HepG2 (cell line): ENCODE results near the gene SEMA4A. TPM values are rescaled to one million over a fixed set of nuclear protein-coding genes. Genes with fewer than 3 reads are reported as not detected.

Source experiments
- BCL6 ChIP-seq: IDR thresholded peaks from 2 replicates; pipeline ENCODE4 v1.6.1; 2016; ENCODE audit warnings: missing genetic modification reagents, missing compliant biosample characterization
- BRD4 ChIP-seq: sonication (generic); formaldehyde crosslinking; IDR thresholded peaks from 2 replicates; pipeline ENCODE4 v1.4.0; 2020; ENCODE audit warnings: missing genetic modification reagents
- ESRRA ChIP-seq: sonication (generic); formaldehyde crosslinking; IDR thresholded peaks from 2 replicates; pipeline ENCODE4 v1.5.1; 2020; ENCODE audit warnings: mild to moderate bottlenecking, low read depth, missing genetic modification reagents
- HNF4G ChIP-seq, 2 experiments: sonication (generic) in 1 of 2; formaldehyde crosslinking in 1 of 2; IDR thresholded peaks; 2 replicates each; pipeline versions ENCODE4 v1.4.0 to v1.6.1; 2011 to 2020; ENCODE audit warnings: borderline replicate concordance in 2 of 2, low read depth in 2 of 2, mild to moderate bottlenecking in 2 of 2, low read length in 1 of 2, missing genetic modification reagents in 1 of 2, moderate library complexity in 1 of 2
- IRF2 ChIP-seq: IDR thresholded peaks from 2 replicates; pipeline ENCODE4 v1.6.1; 2018; ENCODE audit warnings: missing genetic modification reagents, missing compliant biosample characterization
- KAT7 ChIP-seq: IDR thresholded peaks from 2 replicates; pipeline ENCODE4 v1.6.1; 2018; ENCODE audit warnings: borderline replicate concordance, missing compliant biosample characterization
- MED1 ChIP-seq: sonication (generic); formaldehyde crosslinking; IDR thresholded peaks from 2 replicates; pipeline ENCODE4 v1.4.0; 2020; ENCODE audit warnings: missing genetic modification reagents
- NR3C1 ChIP-seq: sonication (generic); formaldehyde crosslinking; IDR thresholded peaks from 2 replicates; pipeline ENCODE4 v1.4.0; 2020; ENCODE audit warnings: missing genetic modification reagents
- RFX1 ChIP-seq: fragments of 450-650 bp; IDR thresholded peaks from 2 replicates; pipeline ENCODE4 v1.6.1; 2017
- RXRA ChIP-seq: sonication (generic); formaldehyde crosslinking; IDR thresholded peaks from 2 replicates; pipeline ENCODE4 v1.5.1; 2020; ENCODE audit warnings: missing genetic modification reagents
- SALL1 ChIP-seq: sonication (generic); formaldehyde crosslinking; IDR thresholded peaks from 2 replicates; pipeline ENCODE4 v1.8.0; 2022; ENCODE audit warnings: mild to moderate bottlenecking, missing genetic modification reagents
- SIN3A ChIP-seq: IDR thresholded peaks from 2 replicates; pipeline ENCODE4 v1.6.1; 2011; ENCODE audit warnings: low read depth, mild to moderate bottlenecking, control low read depth, low read length, borderline replicate concordance
- SNRNP70 ChIP-seq: fragments of 200-400 bp; formaldehyde crosslinking; IDR thresholded peaks from 2 replicates; pipeline ENCODE4 v1.6.1; 2017; ENCODE audit warnings: mild to moderate bottlenecking, low read depth, low read length, moderate library complexity
- ZBTB7B ChIP-seq: sonication (generic); formaldehyde crosslinking; IDR thresholded peaks from 2 replicates; pipeline ENCODE4 v1.4.0; 2020; ENCODE audit warnings: missing genetic modification reagents
- ZNF432 ChIP-seq: sonication (generic); formaldehyde crosslinking; IDR thresholded peaks from 2 replicates; pipeline ENCODE4 v1.5.0; 2020; ENCODE audit warnings: missing genetic modification reagents, mild to moderate bottlenecking, borderline replicate concordance
- ZNF44 ChIP-seq: sonication (generic); formaldehyde crosslinking; IDR thresholded peaks from 2 replicates; pipeline ENCODE4 v1.5.1; 2020; ENCODE audit warnings: mild to moderate bottlenecking, missing genetic modification reagents
- ZSCAN21 ChIP-seq: sonication (generic); formaldehyde crosslinking; IDR thresholded peaks from 2 replicates; pipeline ENCODE4 v1.8.0; 2022; ENCODE audit warnings: mild to moderate bottlenecking, missing genetic modification reagents, moderate library complexity, borderline replicate concordance
- polyA plus RNA-seq, 8 experiments: library from polyadenylated mRNA; depleted of rRNA in 3 of 8; stranded (reverse) in 7 of 8; unstranded in 1 of 8; fragments of >200 nt; fragmentation: Illumina TruSeq in 4 of 8; extraction: Trizol in 4 of 8; gene quantifications; 2 replicates each; pipeline versions ENCODE4 v1.2.1 to v1.2.3, GENCODE V29; 2011 to 2016; ENCODE audit warnings: low read depth in 4 of 8, missing spikeins in 1 of 8, mixed read lengths in 1 of 8; ENCODE audit not compliant: insufficient read depth in 1 of 8
- total RNA-seq, 5 experiments: library from RNA; depleted of rRNA; stranded (reverse); fragments of >200 nt; fragmentation: Illumina TruSeq; extraction: Trizol; gene quantifications; 2 replicates each; pipeline ENCODE4 v1.2.3, GENCODE V29; 2016; ENCODE audit warnings: low read depth in 1 of 5
- TF ChIP-seq, protein P1 (sequence below): sonication (generic); formaldehyde crosslinking; conservative IDR thresholded peaks from 2 replicates; pipeline ENCODE4 v1.4.0; 2020; ENCODE audit warnings: mild to moderate bottlenecking, missing genetic modification reagents, moderate library complexity
- TF ChIP-seq, protein P2 (sequence below): IDR thresholded peaks from 2 replicates; pipeline ENCODE4 v1.6.1; 2016; ENCODE audit warnings: low read depth, borderline replicate concordance
- TF ChIP-seq, protein P3 (sequence below): sonication (generic); formaldehyde crosslinking; IDR thresholded peaks from 2 replicates; pipeline ENCODE4 v1.4.0; 2020; ENCODE audit warnings: low read depth, mild to moderate bottlenecking, missing genetic modification reagents
- TF ChIP-seq, protein P4 (sequence below): sonication (generic); formaldehyde crosslinking; IDR thresholded peaks from 2 replicates; pipeline ENCODE4 v1.4.0; 2020; ENCODE audit warnings: missing genetic modification reagents
- TF ChIP-seq, protein P5 (sequence below): sonication (generic); formaldehyde crosslinking; IDR thresholded peaks from 2 replicates; pipeline ENCODE4 v1.4.0; 2020; ENCODE audit warnings: missing genetic modification reagents

Gene SEMA4A
- total and polyA plus RNA-seq, 2 of the 13 experiments (the other 11 are each of a cell fraction or from before 2014, with no cell fraction given): 0.09 to 0.20 TPM

DNA sequence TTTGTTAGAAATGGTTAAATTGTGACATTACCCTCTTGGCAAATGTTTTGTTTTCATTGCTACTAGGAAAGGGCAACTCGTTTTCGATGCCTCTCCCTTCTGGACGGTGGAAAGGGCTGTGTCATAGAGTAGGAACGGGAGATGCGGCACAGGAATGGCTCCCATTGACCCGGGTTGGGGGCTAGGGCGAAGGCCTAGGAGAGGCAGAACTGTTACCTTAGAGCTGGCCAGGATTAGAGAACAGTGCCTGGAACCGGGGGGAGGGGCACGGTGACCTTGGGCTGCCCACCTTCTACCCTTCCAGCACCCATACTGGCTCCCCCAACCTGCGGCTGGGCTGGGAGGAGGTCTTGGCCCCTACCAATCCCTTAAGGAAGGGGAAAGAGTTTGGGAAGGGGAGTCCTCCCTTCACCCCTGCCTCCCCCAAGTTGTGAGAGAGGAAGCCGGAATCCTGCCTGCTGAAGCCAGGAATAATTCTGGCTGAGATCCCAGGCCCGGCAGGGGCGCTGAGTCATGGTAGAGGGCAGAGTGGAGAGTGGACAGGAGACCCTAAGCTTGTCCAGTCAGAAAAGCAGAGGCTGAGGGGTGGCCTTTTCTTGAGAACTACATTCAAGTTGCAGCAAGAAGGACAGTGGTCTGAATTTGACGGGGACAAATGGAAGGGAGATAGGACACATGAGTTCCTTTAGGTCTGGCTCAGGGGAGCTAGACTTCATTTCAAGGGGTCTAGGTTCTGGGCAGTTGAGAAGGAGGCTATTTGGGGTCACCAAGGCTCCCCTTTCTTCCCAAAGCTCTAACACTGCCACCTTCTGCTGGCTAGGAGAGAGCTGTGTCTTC is 30.6 kb upstream of the SEMA4A start (continued):
- TF ChIP-seq IRF2: 0 out of 2 replicates have a peak, but pooled peaks have one; percentile 37
- TF ChIP-seq RXRA (CRISPR knock-in tag): 0 out of 2 replicates have a peak, but pooled peaks have one; percentile 23
- TF ChIP-seq MED1 (CRISPR knock-in tag): peak; percentile 69
- no peak for TF ChIP-seq RFX1
- TF ChIP-seq ZBTB7B (CRISPR knock-in tag): 0 out of 2 replicates have a peak, but pooled peaks have one; percentile 52
- TF ChIP-seq, protein P1, sequence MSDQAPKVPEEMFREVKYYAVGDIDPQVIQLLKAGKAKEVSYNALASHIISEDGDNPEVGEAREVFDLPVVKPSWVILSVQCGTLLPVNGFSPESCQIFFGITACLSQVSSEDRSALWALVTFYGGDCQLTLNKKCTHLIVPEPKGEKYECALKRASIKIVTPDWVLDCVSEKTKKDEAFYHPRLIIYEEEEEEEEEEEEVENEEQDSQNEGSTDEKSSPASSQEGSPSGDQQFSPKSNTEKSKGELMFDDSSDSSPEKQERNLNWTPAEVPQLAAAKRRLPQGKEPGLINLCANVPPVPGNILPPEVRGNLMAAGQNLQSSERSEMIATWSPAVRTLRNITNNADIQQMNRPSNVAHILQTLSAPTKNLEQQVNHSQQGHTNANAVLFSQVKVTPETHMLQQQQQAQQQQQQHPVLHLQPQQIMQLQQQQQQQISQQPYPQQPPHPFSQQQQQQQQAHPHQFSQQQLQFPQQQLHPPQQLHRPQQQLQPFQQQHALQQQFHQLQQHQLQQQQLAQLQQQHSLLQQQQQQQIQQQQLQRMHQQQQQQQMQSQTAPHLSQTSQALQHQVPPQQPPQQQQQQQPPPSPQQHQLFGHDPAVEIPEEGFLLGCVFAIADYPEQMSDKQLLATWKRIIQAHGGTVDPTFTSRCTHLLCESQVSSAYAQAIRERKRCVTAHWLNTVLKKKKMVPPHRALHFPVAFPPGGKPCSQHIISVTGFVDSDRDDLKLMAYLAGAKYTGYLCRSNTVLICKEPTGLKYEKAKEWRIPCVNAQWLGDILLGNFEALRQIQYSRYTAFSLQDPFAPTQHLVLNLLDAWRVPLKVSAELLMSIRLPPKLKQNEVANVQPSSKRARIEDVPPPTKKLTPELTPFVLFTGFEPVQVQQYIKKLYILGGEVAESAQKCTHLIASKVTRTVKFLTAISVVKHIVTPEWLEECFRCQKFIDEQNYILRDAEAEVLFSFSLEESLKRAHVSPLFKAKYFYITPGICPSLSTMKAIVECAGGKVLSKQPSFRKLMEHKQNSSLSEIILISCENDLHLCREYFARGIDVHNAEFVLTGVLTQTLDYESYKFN (CRISPR knock-in tag): peak; percentile 31; the same call in 1 of the 2 replicates
- TF ChIP-seq, protein P2, sequence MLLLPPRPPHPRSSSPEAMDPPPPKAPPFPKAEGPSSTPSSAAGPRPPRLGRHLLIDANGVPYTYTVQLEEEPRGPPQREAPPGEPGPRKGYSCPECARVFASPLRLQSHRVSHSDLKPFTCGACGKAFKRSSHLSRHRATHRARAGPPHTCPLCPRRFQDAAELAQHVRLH (CRISPR knock-in tag): no peak
- TF ChIP-seq SNRNP70: no peak
- no peak for TF ChIP-seq ZSCAN21 (CRISPR knock-in tag)
- TF ChIP-seq NR3C1 (CRISPR knock-in tag): no peak
- TF ChIP-seq, protein P3, sequence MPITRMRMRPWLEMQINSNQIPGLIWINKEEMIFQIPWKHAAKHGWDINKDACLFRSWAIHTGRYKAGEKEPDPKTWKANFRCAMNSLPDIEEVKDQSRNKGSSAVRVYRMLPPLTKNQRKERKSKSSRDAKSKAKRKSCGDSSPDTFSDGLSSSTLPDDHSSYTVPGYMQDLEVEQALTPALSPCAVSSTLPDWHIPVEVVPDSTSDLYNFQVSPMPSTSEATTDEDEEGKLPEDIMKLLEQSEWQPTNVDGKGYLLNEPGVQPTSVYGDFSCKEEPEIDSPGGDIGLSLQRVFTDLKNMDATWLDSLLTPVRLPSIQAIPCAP (CRISPR knock-in tag): no peak
- 0 out of 2 replicates have a peak, but pooled peaks have one; percentile 25 for TF ChIP-seq BRD4 (CRISPR knock-in tag)
- peak; percentile 56; the same call in 1 of the 2 replicates for TF ChIP-seq SIN3A
- TF ChIP-seq ZNF432: no peak
- 0 out of 2 replicates have a peak, but pooled peaks have one; percentile 23 for TF ChIP-seq BCL6
- no peak for TF ChIP-seq ZNF44
- TF ChIP-seq, protein P4, sequence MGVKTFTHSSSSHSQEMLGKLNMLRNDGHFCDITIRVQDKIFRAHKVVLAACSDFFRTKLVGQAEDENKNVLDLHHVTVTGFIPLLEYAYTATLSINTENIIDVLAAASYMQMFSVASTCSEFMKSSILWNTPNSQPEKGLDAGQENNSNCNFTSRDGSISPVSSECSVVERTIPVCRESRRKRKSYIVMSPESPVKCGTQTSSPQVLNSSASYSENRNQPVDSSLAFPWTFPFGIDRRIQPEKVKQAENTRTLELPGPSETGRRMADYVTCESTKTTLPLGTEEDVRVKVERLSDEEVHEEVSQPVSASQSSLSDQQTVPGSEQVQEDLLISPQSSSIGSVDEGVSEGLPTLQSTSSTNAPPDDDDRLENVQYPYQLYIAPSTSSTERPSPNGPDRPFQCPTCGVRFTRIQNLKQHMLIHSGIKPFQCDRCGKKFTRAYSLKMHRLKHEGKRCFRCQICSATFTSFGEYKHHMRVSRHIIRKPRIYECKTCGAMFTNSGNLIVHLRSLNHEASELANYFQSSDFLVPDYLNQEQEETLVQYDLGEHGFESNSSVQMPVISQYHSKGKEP (CRISPR knock-in tag): no peak
- no peak for TF ChIP-seq HNF4G (IDR thresholded peaks at IDR 0.05; ENCODE audit: borderline replicate concordance, low read depth, low read length)
- TF ChIP-seq HNF4G (CRISPR knock-in tag; IDR thresholded peaks at IDR 0.05; ENCODE audit: borderline replicate concordance, low read depth): peak; percentile 54; the same call in 1 of the 2 replicates
- peak; percentile 50 for TF ChIP-seq SALL1
- TF ChIP-seq, protein P5, sequence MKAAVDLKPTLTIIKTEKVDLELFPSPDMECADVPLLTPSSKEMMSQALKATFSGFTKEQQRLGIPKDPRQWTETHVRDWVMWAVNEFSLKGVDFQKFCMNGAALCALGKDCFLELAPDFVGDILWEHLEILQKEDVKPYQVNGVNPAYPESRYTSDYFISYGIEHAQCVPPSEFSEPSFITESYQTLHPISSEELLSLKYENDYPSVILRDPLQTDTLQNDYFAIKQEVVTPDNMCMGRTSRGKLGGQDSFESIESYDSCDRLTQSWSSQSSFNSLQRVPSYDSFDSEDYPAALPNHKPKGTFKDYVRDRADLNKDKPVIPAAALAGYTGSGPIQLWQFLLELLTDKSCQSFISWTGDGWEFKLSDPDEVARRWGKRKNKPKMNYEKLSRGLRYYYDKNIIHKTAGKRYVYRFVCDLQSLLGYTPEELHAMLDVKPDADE (CRISPR knock-in tag): no peak
- peak; percentile 53; the same call in 1 of the 2 replicates for TF ChIP-seq ESRRA (CRISPR knock-in tag)
- no peak for TF ChIP-seq KAT7 (CRISPR knock-in tag)
